Colonic mucosa (tissue), 4 donors: ENCODE results near the gene RNF224. TPM values are rescaled to one million over a fixed set of nuclear protein-coding genes. Genes with fewer than 3 reads are reported as not detected.

Experiments used
- DNase-seq: peaks from one replicate; pipeline ENCODE4 v3.0.0-alpha.2; 2020
- H3K27ac ChIP-seq: fragments of 200-600 bp; one replicate; pipeline ENCODE4 v1.8.0; 2021
- H3K27me3 ChIP-seq: fragments of 200-600 bp; one replicate; pipeline ENCODE4 v1.8.0; 2021
- H3K36me3 ChIP-seq: fragments of 200-600 bp; one replicate; pipeline ENCODE4 v1.8.0; 2021
- H3K4me1 ChIP-seq: fragments of 200-600 bp; one replicate; pipeline ENCODE4 v1.8.0; 2021; ENCODE audit warnings: mild to moderate bottlenecking
- H3K4me3 ChIP-seq: fragments of 200-600 bp; one replicate; pipeline ENCODE4 v1.8.0; 2021
- H3K9ac ChIP-seq, 2 donors: one replicate each; pipeline ENCODE4 v1.7.0; 2013; ENCODE audit warnings: control low read depth in 2 of 2, low read depth in 2 of 2, low read length in 2 of 2
- H3K9me3 ChIP-seq: fragments of 200-600 bp; one replicate; pipeline ENCODE4 v1.8.0; 2021
- intact Hi-C: fragments of 100-400 bp; cut with DNase I; formaldehyde crosslinking; loops from one replicate; pipeline ENCODE4 v1.14.1; 2022
- total RNA-seq, 2 donors: library from RNA; stranded (reverse); fragmentation: NEBNext Ultra II Directional in 1 of 2; extraction: Animal tissue kit (Norgen Biotek cat#: 25700) in 1 of 2; gene quantifications; one replicate each; pipeline ENCODE4 v1.2.1, GENCODE V29; 2021
- TF ChIP-seq, protein P1 (sequence below): fragments of 200-600 bp; IDR thresholded peaks from one replicate; pipeline ENCODE4 v1.8.0; 2022; ENCODE audit warnings: antibody characterized with exemption, mild to moderate bottlenecking
- donor health status: healthy.
- donor health status: DM: no; HTN: no; CAD: no.
- donor health status: DM: no; HTN: no; CAD: no.

Gene RNF224
- total RNA-seq, 2 donors from 2014 or later: not detected

- DNase-seq: no peak
- intact Hi-C loops: loop anchor here (5.0 kb wide), 1 partner anchor 41 kb away; the partner anchor contains the start of genes CYSRT1 and RNF224
- H3K9ac ChIP-seq: no peak overlapping the region
- no peak overlapping the region for H3K4me3 ChIP-seq
- H3K27me3 ChIP-seq: no peaks in the 10 kb centered on the region
- peaks cover 3% of the 10 kb centered on the region for H3K36me3 ChIP-seq
- TF ChIP-seq, protein P1, sequence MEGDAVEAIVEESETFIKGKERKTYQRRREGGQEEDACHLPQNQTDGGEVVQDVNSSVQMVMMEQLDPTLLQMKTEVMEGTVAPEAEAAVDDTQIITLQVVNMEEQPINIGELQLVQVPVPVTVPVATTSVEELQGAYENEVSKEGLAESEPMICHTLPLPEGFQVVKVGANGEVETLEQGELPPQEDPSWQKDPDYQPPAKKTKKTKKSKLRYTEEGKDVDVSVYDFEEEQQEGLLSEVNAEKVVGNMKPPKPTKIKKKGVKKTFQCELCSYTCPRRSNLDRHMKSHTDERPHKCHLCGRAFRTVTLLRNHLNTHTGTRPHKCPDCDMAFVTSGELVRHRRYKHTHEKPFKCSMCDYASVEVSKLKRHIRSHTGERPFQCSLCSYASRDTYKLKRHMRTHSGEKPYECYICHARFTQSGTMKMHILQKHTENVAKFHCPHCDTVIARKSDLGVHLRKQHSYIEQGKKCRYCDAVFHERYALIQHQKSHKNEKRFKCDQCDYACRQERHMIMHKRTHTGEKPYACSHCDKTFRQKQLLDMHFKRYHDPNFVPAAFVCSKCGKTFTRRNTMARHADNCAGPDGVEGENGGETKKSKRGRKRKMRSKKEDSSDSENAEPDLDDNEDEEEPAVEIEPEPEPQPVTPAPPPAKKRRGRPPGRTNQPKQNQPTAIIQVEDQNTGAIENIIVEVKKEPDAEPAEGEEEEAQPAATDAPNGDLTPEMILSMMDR: no peak
- H3K4me1 ChIP-seq: peaks cover 36% of the 10 kb centered on the region
- no peaks in the 10 kb centered on the region for H3K9me3 ChIP-seq
- H3K27ac ChIP-seq: no peak overlapping the region
These were observed 40.9 kb upstream of the RNF224 start for GRCh38 chr9:137186385-137186784.

DNA sequence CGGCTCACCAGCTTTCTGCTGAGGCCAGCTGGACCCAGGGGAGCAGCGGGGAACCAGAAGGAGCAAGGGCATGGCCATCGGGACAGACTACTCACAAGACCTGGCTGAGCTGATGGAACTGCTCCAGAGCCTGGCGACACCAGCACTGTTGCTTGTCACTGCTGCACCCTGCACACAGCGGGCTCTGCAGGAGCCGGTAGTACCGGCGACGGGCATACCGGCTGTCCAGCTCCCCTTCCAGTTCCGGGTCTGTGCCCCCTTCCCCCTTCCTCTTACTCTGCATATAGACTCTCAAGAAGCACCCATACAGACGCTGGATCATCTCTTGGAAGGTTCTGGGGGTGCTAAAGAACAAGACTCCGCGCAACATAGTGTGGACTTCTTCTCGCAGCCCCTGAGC lies 39.9 kb upstream of the RNF224 start:
- DNase-seq: no peak
- H3K9ac ChIP-seq: peak overlapping the region; percentile 85 to 93
- H3K36me3 ChIP-seq: peaks cover 3% of the 10 kb centered on the region
- no peak overlapping the region for H3K27ac ChIP-seq
- H3K4me1 ChIP-seq: peaks cover 36% of the 10 kb centered on the region
- no peaks in the 10 kb centered on the region for H3K9me3 ChIP-seq
- peak overlapping the region; percentile 99 for H3K4me3 ChIP-seq
- TF ChIP-seq, protein P1: no peak
- no peaks in the 10 kb centered on the region for H3K27me3 ChIP-seq
- intact Hi-C loops: loop anchor here (5.0 kb wide), 1 partner anchor 40 kb away; the partner anchor contains the start of genes CYSRT1 and RNF224

GRCh38 chr9:137188086-137188489 lies 39.2 kb upstream of the RNF224 start:
- DNase-seq: no peak
- Histone ChIP-seq H3K27me3 (no peaks in the 10 kb centered on the region), H3K9ac (peak overlapping the region; percentile 85 to 93), H3K4me1 (peaks cover 36% of the 10 kb centered on the region), H3K36me3 (peaks cover 3% of the 10 kb centered on the region), H3K4me3 (peak overlapping the region; percentile 99), H3K9me3 (no peaks in the 10 kb centered on the region), H3K27ac (peak overlapping the region; percentile 98)
- intact Hi-C loops: loop anchor here (5.0 kb wide), 1 partner anchor 39 kb away; the partner anchor contains the start of genes CYSRT1 and RNF224
- TF ChIP-seq, protein P1: no peak

- Histone ChIP-seq H3K27me3 (no peaks in the 10 kb centered on the region), H3K36me3 (peaks cover 3% of the 10 kb centered on the region), H3K27ac (peak within 1 kb of the TSS; percentile 98), H3K9ac (peak within 1 kb of the TSS; percentile 85 to 93), H3K4me3 (peak within 1 kb of the TSS; percentile 99), H3K9me3 (no peaks in the 10 kb centered on the region), H3K4me1 (peaks cover 36% of the 10 kb centered on the region)
- intact Hi-C loops: loop anchor here (5.0 kb wide), 1 partner anchor 39 kb away; the partner anchor contains the start of genes CYSRT1 and RNF224
- TF ChIP-seq, protein P1: peak; percentile 28
- DNase-seq: peak; percentile 93
These were observed 38.6 kb upstream of the RNF224 start, which contains the start of the genes ANAPC2 and SSNA1 for GRCh38 chr9:137188490-137189296. Gene ANAPC2 (minus strand): TSS chr9:137188560. CDS start chr9:137188532, 28 bp downstream. Gene SSNA1 (plus strand): TSS chr9:137188676. CDS start chr9:137188727, 51 bp downstream.
